Body of pancreas (tissue), 4 donors: Measurements from ENCODE around the gene ZNF839. TPM values are rescaled to one million over a fixed set of nuclear protein-coding genes. Genes with fewer than 3 reads are reported as not detected.
"Not testable (repeated sequence)": the region's sequence is repeated elsewhere in the genome, so short reads cannot be mapped to it uniquely, and the experiment has no call there.

Experiments used
- ATAC-seq: fragments of 150-250 bp; one replicate; pipeline ENCODE4 v1.9.1; 2016
- DNase-seq, 4 donors: peaks; one replicate each; pipeline ENCODE4 v3.0.0-alpha.2; 2019
- H3K27ac ChIP-seq, 4 donors: fragments of 200-600 bp; sonication (generic); 1 replicate in 3 of 4; 2 replicates in 1 of 4; pipeline versions ENCODE4 v1.5.1 to v1.6.1; 2016 to 2019; ENCODE audit warnings: mild to moderate bottlenecking in 1 of 4, mixed read lengths in 1 of 4, moderate library complexity in 1 of 4
- H3K27me3 ChIP-seq, 2 donors: fragments of 200-600 bp; sonication (generic); one replicate each; pipeline ENCODE4 v1.6.0; 2016; ENCODE audit warnings: mild to moderate bottlenecking in 1 of 2
- H3K36me3 ChIP-seq, 2 donors: fragments of 200-600 bp; sonication (generic); replicated peaks in 1 of 2; 2 replicates each; pipeline ENCODE4 v1.5.1; 2016; ENCODE audit warnings: low read depth in 2 of 2; ENCODE audit not compliant: insufficient read depth in 1 of 2
- H3K4me1 ChIP-seq: fragments of 200-600 bp; sonication (generic); one replicate; pipeline ENCODE4 v1.6.0; 2016
- H3K4me3 ChIP-seq, 2 donors: fragments of 200-600 bp; sonication (generic); 1 replicate in 1 of 2; 2 replicates in 1 of 2; pipeline ENCODE4 v1.5.1; 2016 to 2019
- H3K9me3 ChIP-seq, 3 donors: fragments of 200-600 bp; sonication (generic); 1 replicate in 2 of 3; 2 replicates in 1 of 3; pipeline ENCODE4 v1.5.1; 2016
- POLR2A ChIP-seq, 3 donors: fragments of 450-650 bp; IDR thresholded peaks; one replicate each; pipeline ENCODE4 v1.6.1; 2016; ENCODE audit warnings: antibody characterized with exemption in 3 of 3, mild to moderate bottlenecking in 2 of 3
- WGBS, 2 donors: methylation state at CpG; one replicate each; pipeline ENCODE4 v1.1.5; 2017; 5-methylcytosine and 5-hydroxymethylcytosine counted together
- intact Hi-C: fragments of 100-400 bp; cut with DNase I; formaldehyde crosslinking; loops from one replicate; pipeline ENCODE4 v1.15.1; 2023
- total RNA-seq, 2 donors: library from RNA; depleted of rRNA; stranded (reverse); fragments of >200 nt; gene quantifications; one replicate each; pipeline ENCODE4 v1.1.0, GENCODE V29; 2016
- TF ChIP-seq, protein P1 (sequence below), 7 experiments: fragments of 450-650 bp in 4 of 7; fragments of 200-600 bp in 3 of 7; sonication (generic) in 3 of 7; IDR thresholded peaks; one replicate each; pipeline ENCODE4 v1.5.1; 2016 to 2019; ENCODE audit warnings: antibody characterized with exemption in 7 of 7

ZNF839 gene
- total RNA-seq, 2 donors from 2014 or later = 8.0 to 22.1 TPM

DNA sequence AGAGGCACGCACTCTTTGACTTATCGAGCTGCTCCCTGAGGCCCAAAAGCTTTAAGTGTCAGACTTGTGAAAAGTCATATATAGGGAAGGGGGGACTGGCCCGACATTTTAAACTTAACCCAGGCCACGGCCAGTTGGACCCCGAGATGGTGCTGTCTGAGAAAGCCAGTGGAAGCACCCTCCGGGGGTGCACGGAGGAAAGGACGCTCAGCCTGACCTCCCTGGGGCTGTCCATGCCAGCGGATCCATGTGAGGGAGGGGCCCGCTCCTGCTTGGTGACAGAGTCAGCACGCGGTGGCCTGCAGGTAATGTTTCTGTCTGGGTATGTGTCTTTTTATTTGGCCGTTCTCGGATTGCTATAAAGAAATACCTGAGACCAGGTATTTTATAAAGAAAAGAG lies 7.0 kb downstream of the ZNF839 start:
- Histone ChIP-seq H3K9me3 (no peaks in the 10 kb centered on the region), H3K27ac (no peak overlapping the region), H3K27me3 (no peaks in the 10 kb centered on the region), H3K36me3 (peaks cover 0 to 2% of the 10 kb centered on the region in 2 donors), H3K4me1 (peaks cover 7% of the 10 kb centered on the region), H3K4me3 (no peak overlapping the region)
- ATAC-seq (no peak), DNase-seq (no peak)
- WGBS, 2 donors = 93 to 94% methylated on average over 12 to 14 of the region's 14 CpGs
- intact Hi-C loops = no loop called here
- TF ChIP-seq, protein P1, sequence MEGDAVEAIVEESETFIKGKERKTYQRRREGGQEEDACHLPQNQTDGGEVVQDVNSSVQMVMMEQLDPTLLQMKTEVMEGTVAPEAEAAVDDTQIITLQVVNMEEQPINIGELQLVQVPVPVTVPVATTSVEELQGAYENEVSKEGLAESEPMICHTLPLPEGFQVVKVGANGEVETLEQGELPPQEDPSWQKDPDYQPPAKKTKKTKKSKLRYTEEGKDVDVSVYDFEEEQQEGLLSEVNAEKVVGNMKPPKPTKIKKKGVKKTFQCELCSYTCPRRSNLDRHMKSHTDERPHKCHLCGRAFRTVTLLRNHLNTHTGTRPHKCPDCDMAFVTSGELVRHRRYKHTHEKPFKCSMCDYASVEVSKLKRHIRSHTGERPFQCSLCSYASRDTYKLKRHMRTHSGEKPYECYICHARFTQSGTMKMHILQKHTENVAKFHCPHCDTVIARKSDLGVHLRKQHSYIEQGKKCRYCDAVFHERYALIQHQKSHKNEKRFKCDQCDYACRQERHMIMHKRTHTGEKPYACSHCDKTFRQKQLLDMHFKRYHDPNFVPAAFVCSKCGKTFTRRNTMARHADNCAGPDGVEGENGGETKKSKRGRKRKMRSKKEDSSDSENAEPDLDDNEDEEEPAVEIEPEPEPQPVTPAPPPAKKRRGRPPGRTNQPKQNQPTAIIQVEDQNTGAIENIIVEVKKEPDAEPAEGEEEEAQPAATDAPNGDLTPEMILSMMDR (IDR thresholded peaks at IDR 0.05) = no peak
- TF ChIP-seq POLR2A (IDR thresholded peaks at IDR 0.05) = no peak

DNA sequence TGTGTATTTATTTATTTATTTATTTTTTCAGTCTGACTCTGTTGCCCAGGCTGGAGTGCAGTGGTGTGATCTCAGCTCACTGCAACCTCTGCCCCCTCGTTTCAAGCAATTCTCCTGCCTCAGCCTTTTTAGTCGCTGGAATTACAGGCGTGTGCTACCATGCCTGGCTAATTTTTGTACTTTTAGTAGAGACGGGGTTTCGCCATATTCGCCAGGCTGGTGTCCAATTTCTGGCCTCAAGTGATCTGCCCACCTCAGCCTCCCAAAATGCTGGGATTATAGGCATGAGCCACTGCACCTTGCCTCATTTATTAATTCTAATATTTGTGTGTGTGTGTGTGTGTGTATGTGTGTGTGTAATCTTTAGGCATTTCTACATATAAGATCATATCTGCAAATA lies 9.8 kb downstream of the ZNF839 start:
- 83 to 88% methylated on average over 6 of the region's 6 CpGs for WGBS, 2 donors
- H3K4me1 ChIP-seq, intact Hi-C loops, H3K36me3 ChIP-seq, H3K27ac ChIP-seq, DNase-seq, H3K9me3 ChIP-seq, ATAC-seq, H3K27me3 ChIP-seq, H3K4me3 ChIP-seq: not testable (repeated sequence)

DNA sequence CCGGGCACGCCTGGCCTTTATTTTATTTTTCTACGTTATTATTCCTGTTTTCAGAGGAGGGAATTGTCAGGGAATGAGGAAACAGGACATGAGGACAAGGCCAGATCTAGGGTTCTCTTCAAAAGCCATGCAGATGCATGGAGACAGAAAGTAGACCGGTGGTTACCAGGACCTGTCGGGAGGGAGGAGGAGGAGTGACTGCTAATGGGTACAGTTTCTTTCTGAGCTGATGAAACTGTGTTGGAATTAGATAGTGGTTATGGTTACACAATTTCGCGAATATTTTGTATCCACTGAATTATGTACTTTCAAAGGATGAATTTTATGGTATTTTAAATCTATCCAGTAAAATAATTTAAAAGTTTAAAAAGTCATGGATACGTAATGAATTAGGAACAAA lies 11.3 kb downstream of the ZNF839 start:
- WGBS, 2 donors = 88 to 91% methylated on average over 8 of the region's 8 CpGs
- Histone ChIP-seq H3K4me3 (no peak overlapping the region), H3K9me3 (no peaks in the 10 kb centered on the region), H3K36me3 (peaks cover 0 to 2% of the 10 kb centered on the region in 2 donors), H3K27me3 (no peaks in the 10 kb centered on the region), H3K4me1 (no peaks in the 10 kb centered on the region), H3K27ac (no peak overlapping the region)
- no peak for ATAC-seq
- intact Hi-C loops = no loop called here
- no peak for DNase-seq
- TF ChIP-seq, protein P1 (IDR thresholded peaks at IDR 0.05) = no peak
- no peak for TF ChIP-seq POLR2A (IDR thresholded peaks at IDR 0.05)

DNA sequence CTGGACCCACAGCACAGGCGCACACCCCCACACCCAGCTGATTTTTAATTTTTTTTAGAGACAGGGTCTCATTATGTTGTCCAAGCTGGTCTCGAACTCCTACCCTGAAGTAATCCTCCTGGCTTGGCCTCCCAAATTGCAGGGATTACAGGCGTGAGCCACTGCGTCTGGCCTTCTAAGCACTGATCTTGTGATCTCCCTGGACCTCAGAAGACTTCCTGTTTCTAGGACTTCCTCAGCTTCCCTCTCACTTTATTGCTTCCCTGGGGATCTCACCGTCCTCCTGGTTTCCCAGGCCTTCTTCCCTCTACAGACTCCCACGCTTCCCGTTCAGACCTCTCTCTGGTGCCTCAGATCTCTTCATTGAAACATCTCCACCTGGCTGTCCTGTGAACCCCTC lies 13.8 kb downstream of the ZNF839 start:
- ATAC-seq = no peak
- no peak overlapping the region for H3K4me3 ChIP-seq
- H3K9me3 ChIP-seq = no peaks in the 10 kb centered on the region
- H3K4me1 ChIP-seq = no peaks in the 10 kb centered on the region
- 87 to 88% methylated on average over 7 of the region's 7 CpGs for WGBS, 2 donors
- no peak for DNase-seq
- no peaks in the 10 kb centered on the region for H3K27me3 ChIP-seq
- TF ChIP-seq, protein P1 (IDR thresholded peaks at IDR 0.05) = no peak
- no peak for TF ChIP-seq POLR2A (IDR thresholded peaks at IDR 0.05)
- intact Hi-C loops = no loop called here
- H3K27ac ChIP-seq = no peak overlapping the region
- H3K36me3 ChIP-seq = peaks cover 0 to 5% of the 10 kb centered on the region in 2 donors

DNA sequence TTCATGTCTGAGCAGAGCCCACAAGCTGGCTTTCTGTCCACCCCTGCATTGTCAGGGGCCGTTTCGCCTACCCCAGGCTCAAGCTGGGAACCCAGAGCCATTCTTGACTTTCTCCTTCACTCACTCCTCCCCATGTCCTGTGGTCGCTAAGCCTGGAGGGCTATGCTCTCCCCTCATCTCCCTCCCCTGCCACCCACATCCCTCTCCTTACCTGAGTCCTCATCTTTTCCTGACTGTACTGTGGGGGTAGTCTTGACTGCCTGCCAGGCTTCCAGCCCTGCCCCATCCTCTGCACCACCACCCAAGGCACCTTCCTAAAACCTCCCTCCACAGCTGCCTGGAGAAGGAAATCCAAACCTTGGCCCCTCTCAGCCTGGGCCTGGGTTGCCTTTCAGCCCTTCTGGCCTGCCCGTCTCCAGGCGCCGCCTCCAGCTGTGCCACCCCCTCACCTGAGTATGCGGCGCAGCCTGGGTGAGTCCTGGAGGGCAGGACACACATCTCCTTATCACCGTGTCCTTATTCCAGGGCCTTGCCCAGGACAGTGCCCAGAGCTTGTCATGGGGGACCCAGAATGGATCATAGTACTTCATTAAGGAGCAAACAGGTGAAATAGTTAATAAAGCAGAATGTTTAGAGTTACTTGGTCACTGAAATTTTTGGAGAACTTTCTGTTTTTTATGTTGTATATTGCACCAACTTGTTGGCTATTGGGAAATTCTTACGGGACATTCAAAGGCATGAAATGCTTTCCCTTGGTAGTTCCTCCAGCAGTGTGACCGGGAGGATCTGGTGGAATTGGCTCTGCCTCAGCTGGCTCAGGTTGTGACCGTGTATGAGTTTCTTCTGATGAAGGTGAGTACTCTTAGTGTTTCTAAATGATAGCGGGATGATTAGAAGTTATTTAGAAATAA lies 14.5 kb downstream of the ZNF839 start:
- peaks cover 0 to 8% of the 10 kb centered on the region in 2 donors for H3K36me3 ChIP-seq
- no peaks in the 10 kb centered on the region for H3K4me1 ChIP-seq
- 91 to 93% methylated on average over 8 to 13 of the region's 13 CpGs for WGBS, 2 donors
- DNase-seq (no peak), ATAC-seq (no peak)
- H3K27me3 ChIP-seq = no peaks in the 10 kb centered on the region
- no peak overlapping the region for H3K4me3 ChIP-seq
- no peak overlapping the region for H3K27ac ChIP-seq
- no peaks in the 10 kb centered on the region for H3K9me3 ChIP-seq
- intact Hi-C loops = no loop called here
- TF ChIP-seq, protein P1 (IDR thresholded peaks at IDR 0.05) = no peak
- no peak for TF ChIP-seq POLR2A (IDR thresholded peaks at IDR 0.05)
